Loucy (cell line): ENCODE results near the gene MGMT.

Experiments used
- CTCF ChIP-seq: fragments of 200-600 bp; sonication (generic); conservative IDR thresholded peaks from 2 replicates; pipeline ENCODE4 v1.5.1; 2014; ENCODE audit warnings: mild to moderate bottlenecking, antibody characterized with exemption, low read length
- EZH2phosphoT487 ChIP-seq: fragments of 200-600 bp; IDR thresholded peaks from 2 replicates; pipeline ENCODE4 v1.6.1; 2018; ENCODE audit warnings: antibody characterized with exemption, mild to moderate bottlenecking, moderate library complexity, borderline replicate concordance

GRCh38 chr10:129743738-129744133 is 276.7 kb downstream of the MGMT start:
- no peak for TF ChIP-seq CTCF
- TF ChIP-seq EZH2phosphoT487, result no peak
